GM19468 (cell line): ENCODE data around the gene UBE2D1.
A peak's percentile ranks its signal among the peaks of the same experiment; 100 is the strongest.

Experiments
- ATAC-seq: cut with Tn5 transposase; IDR thresholded peaks from one replicate; pipeline ENCODE4 v1.9.1; 2021; ENCODE audit warnings: mild to moderate bottlenecking, moderate library complexity, moderate number of reproducible peaks; ENCODE audit not compliant: unreplicated experiment; ENCODE audit errors: extremely low read depth

UBE2D1 gene

GRCh38 chr10:58334817-58335305 lies at the start of gene UBE2D1:
Gene UBE2D1, plus strand, starts transcription at chr10:58335006. Its CDS starts 196 bp downstream, at chr10:58335202.
- ATAC-seq: peak; percentile 92

- no peak for ATAC-seq
These were observed 43.1 kb upstream of the UBE2D1 start for GRCh38 chr10:58291538-58292174.

GRCh38 chr10:58293989-58294388 lies 40.8 kb upstream of the UBE2D1 start:
- ATAC-seq: no peak

GRCh38 chr10:58299580-58299979 lies 35.2 kb upstream of the UBE2D1 start:
- ATAC-seq: no peak

GRCh38 chr10:58300676-58301075 lies 34.1 kb upstream of the UBE2D1 start:
- ATAC-seq: no peak

- no peak for ATAC-seq
These were observed 32.6 kb upstream of the UBE2D1 start for GRCh38 chr10:58302254-58302653.

GRCh38 chr10:58304099-58304633 lies 30.6 kb upstream of the UBE2D1 start:
- ATAC-seq: no peak

- no peak for ATAC-seq
These were observed 29.0 kb upstream of the UBE2D1 start for GRCh38 chr10:58305821-58306220.

- no peak for ATAC-seq
These were observed 27.1 kb upstream of the UBE2D1 start for GRCh38 chr10:58307676-58308075.

GRCh38 chr10:58311026-58311425 lies 23.8 kb upstream of the UBE2D1 start:
- no peak for ATAC-seq

GRCh38 chr10:58316874-58317273 lies 17.9 kb upstream of the UBE2D1 start:
- ATAC-seq: no peak

- ATAC-seq: no peak
These were observed 16.5 kb upstream of the UBE2D1 start for GRCh38 chr10:58318346-58318745.

- ATAC-seq: no peak
These were observed 15.2 kb upstream of the UBE2D1 start for GRCh38 chr10:58319599-58319998.

- no peak for ATAC-seq
These were observed 14.3 kb upstream of the UBE2D1 start for GRCh38 chr10:58320351-58321049.

- ATAC-seq: peak; percentile 70
These were observed 12.6 kb upstream of the UBE2D1 start for GRCh38 chr10:58322072-58322834.

- no peak for ATAC-seq
These were observed 12.0 kb upstream of the UBE2D1 start for GRCh38 chr10:58322835-58323209.

GRCh38 chr10:58326967-58327381 lies 7.8 kb upstream of the UBE2D1 start:
- no peak for ATAC-seq

- no peak for ATAC-seq
These were observed 6.6 kb upstream of the UBE2D1 start for GRCh38 chr10:58328233-58328632.

GRCh38 chr10:58330431-58330830 lies 4.4 kb upstream of the UBE2D1 start:
- no peak for ATAC-seq

GRCh38 chr10:58331646-58332045 lies 3.2 kb upstream of the UBE2D1 start:
- no peak for ATAC-seq
